GM10847 (cell line): ENCODE measurements around the gene ANKRA2.
A peak's percentile ranks its signal among the peaks of the same experiment; 100 is the strongest.

Experiments
- POLR2A ChIP-seq: IDR thresholded peaks from 2 replicates; pipeline ENCODE4 v1.6.1; 2011; ENCODE audit not compliant: insufficient read length; ENCODE audit errors: extremely low read depth

Gene ANKRA2

GRCh38 chr5:73565139-73565968, at the start of gene ANKRA2, which contains the start of gene UTP15:
ANKRA2 (minus strand) TSS chr5:73565639; CDS start chr5:73562881, 2,758 bp downstream.
UTP15 (plus strand) TSS chr5:73565743; CDS start chr5:73567345, 1,602 bp downstream.
- TF ChIP-seq POLR2A, result peak; percentile 67

GRCh38 chr5:73615085-73615484, 49.6 kb upstream of the ANKRA2 start:
- no peak for TF ChIP-seq POLR2A

GRCh38 chr5:73612799-73613198, 47.4 kb upstream of the ANKRA2 start:
- TF ChIP-seq POLR2A, result no peak

- no peak for TF ChIP-seq POLR2A
Measured at GRCh38 chr5:73607228-73607627, 41.8 kb upstream of the ANKRA2 start.

GRCh38 chr5:73606206-73606753, 40.8 kb upstream of the ANKRA2 start:
- no peak for TF ChIP-seq POLR2A

GRCh38 chr5:73605223-73606087, 40.0 kb upstream of the ANKRA2 start:
- TF ChIP-seq POLR2A, result no peak

GRCh38 chr5:73603998-73604397, 38.6 kb upstream of the ANKRA2 start:
- TF ChIP-seq POLR2A, result no peak

- TF ChIP-seq POLR2A, result no peak
Measured at GRCh38 chr5:73599380-73599779, 33.9 kb upstream of the ANKRA2 start.

- no peak for TF ChIP-seq POLR2A
Measured at GRCh38 chr5:73596705-73597328, 31.4 kb upstream of the ANKRA2 start.

GRCh38 chr5:73592551-73592950, 27.1 kb upstream of the ANKRA2 start:
- no peak for TF ChIP-seq POLR2A

GRCh38 chr5:73591698-73592501, 26.5 kb upstream of the ANKRA2 start:
- no peak for TF ChIP-seq POLR2A

GRCh38 chr5:73591102-73591695, 25.8 kb upstream of the ANKRA2 start:
- TF ChIP-seq POLR2A, result no peak

- TF ChIP-seq POLR2A, result no peak
Measured at GRCh38 chr5:73587923-73588322, 22.5 kb upstream of the ANKRA2 start.

GRCh38 chr5:73582285-73583145, 17.1 kb upstream of the ANKRA2 start:
- no peak for TF ChIP-seq POLR2A
